G401.6 (cell line): Measurements from ENCODE around the gene SLC16A10.

Experiments
- FAIRE-seq: peaks from 2 replicates; lab custom pipeline; 2012; peaks lifted over from hg19 to GRCh38; lab: Jason Lieb, UNC

The SLC16A10 gene

GRCh38 chr6:111260570-111261298 is 173.4 kb downstream of the SLC16A10 start:
- FAIRE-seq: no peak

- no peak for FAIRE-seq
These were observed 176.5 kb downstream of the SLC16A10 start for GRCh38 chr6:111263837-111264236.

- no peak for FAIRE-seq
These were observed 178.5 kb downstream of the SLC16A10 start for GRCh38 chr6:111265842-111266241.

GRCh38 chr6:111266276-111266675 is 179.0 kb downstream of the SLC16A10 start:
- no peak for FAIRE-seq

- no peak for FAIRE-seq
These were observed 180.5 kb downstream of the SLC16A10 start for GRCh38 chr6:111267764-111268333.

GRCh38 chr6:111269401-111269970 is 182.2 kb downstream of the SLC16A10 start:
- no peak for FAIRE-seq

GRCh38 chr6:111270121-111270520 is 182.8 kb downstream of the SLC16A10 start:
- FAIRE-seq: no peak

GRCh38 chr6:111274593-111275217 is 187.4 kb downstream of the SLC16A10 start:
- no peak for FAIRE-seq

GRCh38 chr6:111276335-111276734 is 189.0 kb downstream of the SLC16A10 start:
- no peak for FAIRE-seq

- no peak for FAIRE-seq
These were observed 189.4 kb downstream of the SLC16A10 start for GRCh38 chr6:111276736-111277135.

GRCh38 chr6:111277819-111278218 is 190.5 kb downstream of the SLC16A10 start:
- no peak for FAIRE-seq

GRCh38 chr6:111278731-111279130 is 191.4 kb downstream of the SLC16A10 start:
- no peak for FAIRE-seq

- no peak for FAIRE-seq
These were observed 193.2 kb downstream of the SLC16A10 start for GRCh38 chr6:111280445-111280955.
